GM19328 (cell line): ENCODE data around the gene SUCLG2.

ENCODE experiments used
- ATAC-seq: cut with Tn5 transposase; IDR thresholded peaks from one replicate; pipeline ENCODE4 v1.9.1; 2021; ENCODE audit warnings: mild to moderate bottlenecking, moderate library complexity; ENCODE audit not compliant: unreplicated experiment

The SUCLG2 gene

GRCh38 chr3:67329358-67329757 is 325.1 kb downstream of the SUCLG2 start:
- no peak for ATAC-seq

GRCh38 chr3:67327582-67327981 is 326.8 kb downstream of the SUCLG2 start:
- ATAC-seq = no peak

- no peak for ATAC-seq
These were observed 329.2 kb downstream of the SUCLG2 start for GRCh38 chr3:67325231-67325630.
